Body of pancreas (tissue), 4 donors: ENCODE data around the gene LEAP2.

Source experiments
- CTCF ChIP-seq, 7 experiments: fragments of 450-650 bp in 4 of 7; fragments of 200-600 bp in 3 of 7; sonication (generic) in 3 of 7; IDR thresholded peaks; one replicate each; pipeline ENCODE4 v1.5.1; 2016 to 2019; ENCODE audit warnings: antibody characterized with exemption in 7 of 7
- POLR2A ChIP-seq, 3 donors: fragments of 450-650 bp; IDR thresholded peaks; one replicate each; pipeline ENCODE4 v1.6.1; 2016; ENCODE audit warnings: antibody characterized with exemption in 3 of 3, mild to moderate bottlenecking in 2 of 3

- TF ChIP-seq POLR2A (IDR thresholded peaks at IDR 0.05), result no peak
- TF ChIP-seq CTCF (IDR thresholded peaks at IDR 0.05), result no peak
Measured at GRCh38 chr5:132896685-132897084, 23.2 kb downstream of the LEAP2 start.
